Left renal cortex interstitium (tissue), 4 donors: ENCODE data around the gene PEAR1. TPM values are rescaled to one million over a fixed set of nuclear protein-coding genes. Genes with fewer than 3 reads are reported as not detected.
"Not testable (repeated sequence)": the region's sequence is repeated elsewhere in the genome, so short reads cannot be mapped to it uniquely, and the experiment has no call there.

ENCODE experiments used
- DNase-seq, 4 donors: peaks; one replicate each; pipeline ENCODE4 v3.0.0-alpha.2; 2013; ENCODE audit warnings: low read depth in 4 of 4, low spot score in 2 of 4, missing footprints in 1 of 4
- polyA plus RNA-seq, 4 donors: library from polyadenylated mRNA; unstranded; fragments of 120-200 nt; gene quantifications; one replicate each; pipeline ENCODE4 v1.2.1, GENCODE V29; 2013; ENCODE audit not compliant: insufficient read length in 4 of 4

The PEAR1 gene
- polyA plus RNA-seq, 4 donors = 18.2 to 25.5 (median 22.6) TPM

- DNase-seq = no peak
These were observed 20.4 kb downstream of the PEAR1 start for GRCh38 chr1:156913809-156914387.

GRCh38 chr1:156914440-156914856 lies 20.9 kb downstream of the PEAR1 start:
- no peak for DNase-seq

GRCh38 chr1:156920233-156921052 lies 26.9 kb downstream of the PEAR1 start, which contains the start of gene LRRC71:
Gene LRRC71, plus strand, starts transcription at chr1:156920632. Its CDS starts 172 bp downstream, at chr1:156920804.
- peak in 3 of 4 donors; percentile 57 to 71 (median 63) for DNase-seq

GRCh38 chr1:156921053-156921529 lies 27.6 kb downstream of the PEAR1 start:
- no peak for DNase-seq

- DNase-seq = no peak
These were observed 29.6 kb downstream of the PEAR1 start for GRCh38 chr1:156922986-156923669.

GRCh38 chr1:156923670-156924477 lies 30.4 kb downstream of the PEAR1 start:
- no peak for DNase-seq

- no peak for DNase-seq
These were observed 31.1 kb downstream of the PEAR1 start for GRCh38 chr1:156924478-156925153.

GRCh38 chr1:156925154-156926010 lies 31.9 kb downstream of the PEAR1 start:
- no peak for DNase-seq

- no peak for DNase-seq
These were observed 32.7 kb downstream of the PEAR1 start for GRCh38 chr1:156926175-156926574.

- DNase-seq = not testable (repeated sequence)
These were observed 33.2 kb downstream of the PEAR1 start for GRCh38 chr1:156926695-156927094.

- DNase-seq = peak in 2 of 4 donors; percentile 61 to 64
These were observed 33.9 kb downstream of the PEAR1 start for GRCh38 chr1:156927215-156928042.

GRCh38 chr1:156928043-156928602 lies 34.6 kb downstream of the PEAR1 start:
- no peak for DNase-seq

GRCh38 chr1:156929596-156930238 lies 36.2 kb downstream of the PEAR1 start:
- no peak for DNase-seq

- DNase-seq = no peak
These were observed 37.0 kb downstream of the PEAR1 start for GRCh38 chr1:156930483-156930882.

- no peak for DNase-seq
These were observed 37.9 kb downstream of the PEAR1 start for GRCh38 chr1:156931211-156931952.

GRCh38 chr1:156931974-156932710 lies 38.6 kb downstream of the PEAR1 start:
- no peak for DNase-seq
